ENCODE data around the gene MICAL3. TPM values are rescaled to one million over a fixed set of nuclear protein-coding genes. Genes with fewer than 3 reads are reported as not detected.

MICAL3 gene
- total RNA-seq, 2 donors from 2014 or later, result 33.6 to 34.0 TPM

GRCh38 chr22:17774926-17775685 is 249.3 kb downstream of the MICAL3 start:
- H3K27ac ChIP-seq, result no peak overlapping the region
- intact Hi-C loops (cut with DNase I), result no loop called here
- peaks cover 13% of the 10 kb centered on the region for H3K4me1 ChIP-seq
- TF ChIP-seq POLR2A (IDR thresholded peaks at IDR 0.05), result no peak
- TF ChIP-seq, protein P1, sequence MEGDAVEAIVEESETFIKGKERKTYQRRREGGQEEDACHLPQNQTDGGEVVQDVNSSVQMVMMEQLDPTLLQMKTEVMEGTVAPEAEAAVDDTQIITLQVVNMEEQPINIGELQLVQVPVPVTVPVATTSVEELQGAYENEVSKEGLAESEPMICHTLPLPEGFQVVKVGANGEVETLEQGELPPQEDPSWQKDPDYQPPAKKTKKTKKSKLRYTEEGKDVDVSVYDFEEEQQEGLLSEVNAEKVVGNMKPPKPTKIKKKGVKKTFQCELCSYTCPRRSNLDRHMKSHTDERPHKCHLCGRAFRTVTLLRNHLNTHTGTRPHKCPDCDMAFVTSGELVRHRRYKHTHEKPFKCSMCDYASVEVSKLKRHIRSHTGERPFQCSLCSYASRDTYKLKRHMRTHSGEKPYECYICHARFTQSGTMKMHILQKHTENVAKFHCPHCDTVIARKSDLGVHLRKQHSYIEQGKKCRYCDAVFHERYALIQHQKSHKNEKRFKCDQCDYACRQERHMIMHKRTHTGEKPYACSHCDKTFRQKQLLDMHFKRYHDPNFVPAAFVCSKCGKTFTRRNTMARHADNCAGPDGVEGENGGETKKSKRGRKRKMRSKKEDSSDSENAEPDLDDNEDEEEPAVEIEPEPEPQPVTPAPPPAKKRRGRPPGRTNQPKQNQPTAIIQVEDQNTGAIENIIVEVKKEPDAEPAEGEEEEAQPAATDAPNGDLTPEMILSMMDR (IDR thresholded peaks at IDR 0.05), result no peak
- ATAC-seq (no peak), DNase-seq (no peak)
- WGBS, 2 donors, result 74 to 78% methylated on average over 27 of the region's 27 CpGs
- H3K9me3 ChIP-seq, result no peaks in the 10 kb centered on the region
- H3K4me3 ChIP-seq, result no peak overlapping the region
- H3K27me3 ChIP-seq, result no peaks in the 10 kb centered on the region
- H3K36me3 ChIP-seq (replicated peaks in 1 of 2; ENCODE audit: insufficient read depth in 1 of 2, low read depth in 2 of 2), result no peaks in the 10 kb centered on the region

GRCh38 chr22:17774206-17774925 is 250.0 kb downstream of the MICAL3 start, which contains the start of gene BID:
Gene BID, minus strand, starts transcription at chr22:17774469. Its CDS starts 24,353 bp downstream, at chr22:17750116.
- Histone ChIP-seq H3K4me3 (peak within 1 kb of the TSS; percentile 50 to 60), H3K27me3 (no peaks in the 10 kb centered on the region), H3K9me3 (no peaks in the 10 kb centered on the region), H3K27ac (peak within 1 kb of the TSS in 3 of 4 donors; percentile 36 to 58 (median 56)), H3K4me1 (peaks cover 13% of the 10 kb centered on the region), H3K36me3 (replicated peaks in 1 of 2; ENCODE audit: insufficient read depth in 1 of 2, low read depth in 2 of 2) (no peaks in the 10 kb centered on the region)
- intact Hi-C loops (cut with DNase I), result no loop called here
- DNase-seq (peak; percentile 11 to 62 (median 38)), ATAC-seq (peak; percentile 62)
- 0% methylated on average over 6 to 49 of the region's 64 CpGs for WGBS, 2 donors
- TF ChIP-seq, protein P1 (IDR thresholded peaks at IDR 0.05), result no peak
- no peak for TF ChIP-seq POLR2A (IDR thresholded peaks at IDR 0.05)

GRCh38 chr22:17773606-17774205 is 250.7 kb downstream of the MICAL3 start:
- H3K36me3 ChIP-seq (replicated peaks in 1 of 2; ENCODE audit: insufficient read depth in 1 of 2, low read depth in 2 of 2), result no peaks in the 10 kb centered on the region
- ATAC-seq (peak; percentile 58), DNase-seq (peak; percentile 42 to 56 (median 48))
- H3K4me3 ChIP-seq, result peak overlapping the region; percentile 50 to 60
- WGBS, 2 donors, result 5 to 14% methylated on average over 7 to 32 of the region's 47 CpGs
- H3K27me3 ChIP-seq, result no peaks in the 10 kb centered on the region
- peaks cover 13% of the 10 kb centered on the region for H3K4me1 ChIP-seq
- intact Hi-C loops (cut with DNase I), result no loop called here
- no peaks in the 10 kb centered on the region for H3K9me3 ChIP-seq
- TF ChIP-seq POLR2A (IDR thresholded peaks at IDR 0.05), result no peak
- TF ChIP-seq, protein P1 (IDR thresholded peaks at IDR 0.05), result no peak
- H3K27ac ChIP-seq, result peak overlapping the region in 3 of 4 donors; percentile 36 to 58 (median 56)

DNA sequence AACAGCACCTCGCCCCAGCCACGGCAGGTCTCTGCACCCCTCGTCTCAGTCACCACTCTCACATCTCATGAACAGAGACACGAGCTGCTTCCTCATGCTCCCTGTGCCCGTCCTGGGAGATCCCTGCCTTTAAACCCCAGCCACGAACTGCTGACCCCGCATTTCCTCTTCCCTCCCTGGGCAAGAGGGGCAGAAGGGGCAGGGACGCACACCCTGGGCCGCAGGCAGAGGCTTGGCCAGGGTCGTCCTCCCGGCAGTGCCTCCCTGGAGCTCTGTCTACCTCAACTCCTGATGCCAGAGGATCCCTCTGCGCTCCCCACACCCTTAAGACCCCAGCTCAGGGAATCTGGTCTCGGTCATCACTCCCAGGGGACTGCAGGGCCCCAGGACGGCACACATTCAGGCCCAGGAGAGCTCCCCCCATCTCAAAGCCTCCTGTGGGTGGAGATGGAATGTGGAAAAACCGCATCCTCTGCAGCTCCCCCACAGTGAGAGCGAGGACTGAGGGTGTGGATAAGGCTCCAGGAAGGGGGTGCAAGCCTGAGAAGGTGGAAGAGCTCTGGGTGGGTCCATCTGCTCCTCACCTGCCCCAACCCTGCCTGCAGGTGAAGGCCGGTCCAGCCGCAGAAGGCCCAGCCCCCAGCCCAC is 251.3 kb downstream of the MICAL3 start:
- DNase-seq (peak in 2 of 4 donors; percentile 16 to 35), ATAC-seq (peak; percentile 27)
- no peak for TF ChIP-seq POLR2A (IDR thresholded peaks at IDR 0.05)
- TF ChIP-seq, protein P1 (IDR thresholded peaks at IDR 0.05), result no peak
- Histone ChIP-seq H3K27ac (peak overlapping the region in 1 of 4 donors; percentile 56), H3K4me3 (peak overlapping the region in 1 of 2 donors; percentile 60), H3K9me3 (no peaks in the 10 kb centered on the region), H3K27me3 (no peaks in the 10 kb centered on the region), H3K36me3 (replicated peaks in 1 of 2; ENCODE audit: insufficient read depth in 1 of 2, low read depth in 2 of 2) (no peaks in the 10 kb centered on the region), H3K4me1 (peaks cover 13% of the 10 kb centered on the region)
- 53 to 75% methylated on average over 8 to 18 of the region's 18 CpGs for WGBS, 2 donors
- intact Hi-C loops (cut with DNase I), result no loop called here
